LNCaP clone FGC (cell line): ENCODE data around the gene RAB21.

Source experiments
- DNase-seq: peaks from one replicate; pipeline ENCODE4 v3.0.0-alpha.2; 2011; ENCODE audit warnings: low read depth
- H3K4me3 ChIP-seq: 2 replicates; pipeline ENCODE4 v1.5.1; 2011; ENCODE audit warnings: mild to moderate bottlenecking, low read depth, low read length, control low read depth
- CTCF ChIP-seq: IDR thresholded peaks from 2 replicates; pipeline ENCODE4 v1.5.1; 2012; ENCODE audit warnings: mild to moderate bottlenecking; ENCODE audit not compliant: control insufficient read depth, insufficient read depth; ENCODE audit errors: extremely low read depth

The RAB21 gene

GRCh38 chr12:71828813-71829212 is 74.2 kb downstream of the RAB21 start:
- no peak overlapping the region for H3K4me3 ChIP-seq
- no peak for TF ChIP-seq CTCF
- DNase-seq: no peak

DNA sequence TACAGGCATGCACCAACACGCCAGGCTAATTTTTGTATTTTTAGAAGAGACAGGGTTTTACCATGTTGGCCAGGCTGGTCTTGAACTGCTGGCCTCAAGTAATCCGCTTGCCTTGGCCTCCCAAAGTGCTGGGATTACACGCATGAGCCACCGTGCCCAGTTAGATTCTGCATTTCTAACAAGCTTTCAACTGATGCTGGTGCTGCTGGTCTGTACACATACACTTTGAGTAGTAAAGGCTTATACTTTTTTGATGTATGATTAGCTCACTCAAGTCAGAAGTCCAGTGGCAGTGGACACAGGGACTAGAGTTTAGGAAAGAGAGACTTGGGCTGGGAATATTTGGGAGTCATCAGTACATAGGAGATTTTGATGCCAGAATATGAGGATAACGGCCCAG is 82.7 kb downstream of the RAB21 start:
- DNase-seq: no peak
- H3K4me3 ChIP-seq: no peak overlapping the region
- no peak for TF ChIP-seq CTCF

DNA sequence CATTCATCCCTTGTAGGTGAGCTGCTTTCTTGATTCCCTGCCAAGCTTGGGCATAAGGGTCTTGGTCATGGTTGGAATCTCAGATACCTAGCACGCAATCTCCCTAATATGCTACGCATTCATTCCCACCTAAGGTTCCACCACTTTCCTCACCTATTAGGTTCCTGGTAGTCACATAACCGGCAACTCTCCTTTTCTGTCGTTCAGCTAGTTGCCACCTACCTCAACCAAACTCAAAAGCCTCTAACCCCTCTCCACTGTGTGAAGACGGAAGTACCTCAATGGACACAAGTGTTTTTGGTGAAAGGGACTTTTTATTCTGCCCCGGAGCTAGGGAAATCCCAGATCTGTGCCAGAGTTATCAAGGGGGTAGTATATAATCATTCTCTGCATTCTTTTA is 83.6 kb downstream of the RAB21 start:
- H3K4me3 ChIP-seq: no peak overlapping the region
- no peak for DNase-seq
- TF ChIP-seq CTCF: no peak

- no peak for TF ChIP-seq CTCF
- DNase-seq: no peak
- peak overlapping the region; percentile 88 for H3K4me3 ChIP-seq
These were observed 84.0 kb downstream of the RAB21 start for GRCh38 chr12:71838676-71839075.

DNA sequence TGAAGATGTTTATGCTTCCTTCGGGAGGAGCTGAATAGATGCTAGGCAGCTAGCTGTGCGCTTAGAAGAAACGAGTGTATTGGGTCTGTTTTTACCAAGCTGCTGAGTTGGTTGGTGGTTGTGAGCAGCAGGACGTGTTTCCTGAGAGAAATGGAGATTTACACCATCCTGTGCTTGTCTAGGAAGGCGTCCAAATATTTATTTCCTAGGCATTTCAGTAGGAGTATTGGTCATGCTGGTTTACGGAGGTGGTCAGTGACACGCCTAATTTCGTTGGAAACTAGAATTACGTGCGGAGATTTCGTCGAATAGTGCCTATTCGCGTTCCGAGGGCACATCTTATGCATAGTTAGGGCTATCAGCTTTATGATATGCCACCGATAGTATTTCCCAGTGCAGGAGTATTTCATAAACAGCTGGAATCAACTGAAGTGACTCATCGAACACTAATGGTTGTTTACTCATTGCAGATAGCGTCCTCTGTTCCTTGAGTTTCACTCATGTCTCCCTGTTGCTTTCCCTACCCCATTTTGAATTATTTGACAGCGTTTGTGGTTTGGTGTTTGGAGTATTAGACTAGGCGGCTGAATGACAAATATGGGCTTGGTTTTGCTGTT is 85.7 kb downstream of the RAB21 start:
- peak overlapping the region; percentile 88 for H3K4me3 ChIP-seq
- no peak for TF ChIP-seq CTCF
- DNase-seq: no peak

DNA sequence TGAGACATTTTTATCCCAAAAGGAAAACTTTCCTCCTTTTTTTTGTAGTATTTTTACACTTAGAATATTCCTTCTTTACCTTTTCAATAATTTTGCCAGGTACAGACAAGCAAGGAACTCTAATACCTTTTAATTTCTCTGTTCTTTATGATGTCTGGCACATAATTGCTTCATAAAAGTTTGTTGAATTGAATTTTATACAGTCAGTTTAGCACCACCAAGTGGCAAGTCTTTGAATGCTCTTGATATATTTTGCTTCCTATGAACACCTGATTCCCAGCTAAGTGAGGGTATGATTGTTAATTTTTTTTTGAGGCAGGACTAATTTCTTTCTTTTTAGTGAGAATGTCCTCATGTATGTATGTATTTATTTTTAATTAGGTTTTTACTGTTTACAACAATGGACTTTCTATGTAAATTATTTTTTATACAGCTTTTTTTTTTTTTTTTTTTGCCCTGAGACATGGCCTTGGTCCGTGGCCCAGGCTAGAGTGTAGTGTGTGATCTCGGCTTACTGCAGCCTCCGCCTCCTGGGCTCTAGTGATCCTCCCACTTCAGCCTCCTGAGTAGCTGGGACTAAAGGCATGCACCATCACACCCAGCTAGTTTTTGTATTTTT is 91.8 kb downstream of the RAB21 start:
- H3K4me3 ChIP-seq: peak overlapping the region; percentile 14; the same call in 1 of the 2 replicates
- peak; percentile 54 for DNase-seq
- TF ChIP-seq CTCF: peak; percentile 66

DNA sequence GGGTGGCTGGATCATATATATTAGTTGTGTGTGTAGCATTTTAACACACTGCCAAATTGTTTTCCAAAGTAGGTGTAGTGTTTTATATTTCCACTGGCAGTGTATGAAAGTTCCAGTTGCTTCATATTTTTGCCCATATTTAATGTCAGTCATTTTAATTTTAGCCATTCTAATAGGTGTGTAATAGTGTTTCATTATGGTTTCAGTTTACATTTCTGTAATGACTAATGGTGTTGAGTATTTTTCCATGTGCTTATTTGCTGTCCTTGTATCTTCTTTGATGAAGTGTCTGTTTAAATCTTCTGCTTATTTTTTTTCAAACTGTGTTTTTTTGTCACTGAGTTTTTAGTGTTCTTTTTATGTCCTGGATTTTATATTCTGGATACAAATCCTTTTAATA is 93.5 kb downstream of the RAB21 start:
- no peak for DNase-seq
- H3K4me3 ChIP-seq: no peak overlapping the region
- TF ChIP-seq CTCF: no peak
